ENCODE measurements around the gene PITPNM3. TPM values are rescaled to one million over a fixed set of nuclear protein-coding genes. Genes with fewer than 3 reads are reported as not detected.

Gene PITPNM3
- total RNA-seq, 1 experiment from 2014 or later, result 4.2 TPM

- ChIA-PET POLR2A (no interaction called here), CTCF (no interaction called here), RAD21 (ENCODE audit: low non-redundant PET in 1 of 2, low total read pairs in 2 of 2, uncharacterized antibody in 2 of 2, unreplicated experiment in 2 of 2) (no interaction called here)
- TF ChIP-seq SIN3A (IDR thresholded peaks at IDR 0.05; ENCODE audit: low read depth) (no peak), ATF3 (IDR thresholded peaks at IDR 0.05) (no peak), MAX (IDR thresholded peaks at IDR 0.05) (no peak), REST (IDR thresholded peaks at IDR 0.05; ENCODE audit: low read depth) (no peak), TCF7L2 (IDR thresholded peaks at IDR 0.05; ENCODE audit: borderline replicate concordance, extremely low read depth, insufficient read depth, insufficient read length) (no peak), SP1 (IDR thresholded peaks at IDR 0.05; ENCODE audit: low read depth) (no peak), ZBTB33 (IDR thresholded peaks at IDR 0.05; ENCODE audit: extremely low read depth, insufficient replicate concordance, low read length) (no peak), CBX3 (IDR thresholded peaks at IDR 0.05; ENCODE audit: low read depth) (no peak), EZH2 (IDR thresholded peaks at IDR 0.05) (no peak), EGR1 (IDR thresholded peaks at IDR 0.05; ENCODE audit: low read depth) (no peak), POLR2AphosphoS5 (IDR thresholded peaks at IDR 0.05; ENCODE audit: low read depth, low read length) (no peak), POLR2A (IDR thresholded peaks at IDR 0.05; ENCODE audit: borderline replicate concordance, extremely low read depth, insufficient read depth, insufficient read length) (no peak), RAD21 (IDR thresholded peaks at IDR 0.05; ENCODE audit: low read depth) (no peak), FOSL1 (IDR thresholded peaks at IDR 0.05; ENCODE audit: low read depth) (no peak), YY1 (IDR thresholded peaks at IDR 0.05; ENCODE audit: extremely low read depth, insufficient replicate concordance, low read depth, low read length) (no peak)
- H3K27ac ChIP-seq (ENCODE audit: low read depth, low read length), result no peak overlapping the region
- no peaks in the 10 kb centered on the region for H3K36me3 ChIP-seq (ENCODE audit: control insufficient read depth in 1 of 2, insufficient read depth in 2 of 2, low read length in 2 of 2)
- peaks cover 5 to 21% of the 10 kb centered on the region in 2 experiments for H3K4me1 ChIP-seq (ENCODE audit: control insufficient read depth in 1 of 2, insufficient read depth in 2 of 2, low read length in 2 of 2)
- H3K4me2 ChIP-seq (ENCODE audit: low read length), result no peak overlapping the region
- intact Hi-C loops (cut with micrococcal nuclease), result no loop called here
- DNase-seq (ENCODE audit: low read depth, low spot score) (no peak), ATAC-seq (no peak)
- BruUV-seq (replicated peaks), result no TSS peak
- H3K4me3 ChIP-seq (replicated peaks in 1 of 2; ENCODE audit: low read depth in 1 of 2, low read length in 2 of 2), result no peak overlapping the region
- H3K27me3 ChIP-seq (ENCODE audit: insufficient read depth, low read length), result no peaks in the 10 kb centered on the region
- H2AFZ ChIP-seq (ENCODE audit: low read depth, low read length, poor library complexity, severe bottlenecking), result no peak overlapping the region
- no peaks in the 10 kb centered on the region for H3K9me3 ChIP-seq (ENCODE audit: control insufficient read depth in 1 of 2, insufficient read depth in 1 of 2, low read depth in 1 of 2, low read length in 2 of 2)
- H4K20me1 ChIP-seq (ENCODE audit: insufficient read depth), result no peaks in the 10 kb centered on the region
- no peak overlapping the region for H3K9ac ChIP-seq (ENCODE audit: low read length)
- H3K79me2 ChIP-seq (ENCODE audit: insufficient read depth, low read length), result no peaks in the 10 kb centered on the region
- H3K9me2 ChIP-seq (ENCODE audit: insufficient read depth), result no peaks in the 10 kb centered on the region
These were observed 97.8 kb downstream of the PITPNM3 start for GRCh38 chr17:6458460-6458950.

Data from HCT116 (cell line).